HepG2 (cell line): ENCODE results near the gene NT5C1B. TPM values are rescaled to one million over a fixed set of nuclear protein-coding genes. Genes with fewer than 3 reads are reported as not detected.
A peak's percentile ranks its signal among the peaks of the same experiment; 100 is the strongest.

ENCODE experiments used
- CEBPZ ChIP-seq: IDR thresholded peaks from 2 replicates; pipeline ENCODE4 v1.6.1; 2012; ENCODE audit warnings: low read length, improper control_type of control experiment
- CREB3 ChIP-seq: sonication (generic); formaldehyde crosslinking; IDR thresholded peaks from 2 replicates; pipeline ENCODE4 v1.5.0; 2020; ENCODE audit warnings: missing genetic modification reagents
- MIER2 ChIP-seq: IDR thresholded peaks from 2 replicates; pipeline ENCODE4 v1.6.1; 2016; ENCODE audit warnings: missing biosample characterization, missing genetic modification reagents
- RBFOX2 ChIP-seq: fragments of 200-400 bp; formaldehyde crosslinking; IDR thresholded peaks from 2 replicates; pipeline ENCODE4 v1.6.1; 2017; ENCODE audit warnings: low read depth, mild to moderate bottlenecking, low read length
- TGIF2 ChIP-seq: IDR thresholded peaks from 2 replicates; pipeline ENCODE4 v1.6.1; 2016; ENCODE audit warnings: control low read depth, missing compliant biosample characterization
- ZNF17 ChIP-seq: sonication (generic); formaldehyde crosslinking; IDR thresholded peaks from 2 replicates; pipeline ENCODE4 v1.5.0; 2020; ENCODE audit warnings: mild to moderate bottlenecking, missing genetic modification reagents
- ZNF3 ChIP-seq: IDR thresholded peaks from 2 replicates; pipeline ENCODE4 v1.7.0; 2017; ENCODE audit warnings: inconsistent platforms
- ZNF34 ChIP-seq: sonication (generic); formaldehyde crosslinking; IDR thresholded peaks from 2 replicates; pipeline ENCODE4 v1.4.0; 2020; ENCODE audit warnings: mild to moderate bottlenecking, missing genetic modification reagents, borderline replicate concordance
- ZNF577 ChIP-seq: sonication (generic); formaldehyde crosslinking; IDR thresholded peaks from 2 replicates; pipeline ENCODE4 v1.4.0; 2020; ENCODE audit warnings: mild to moderate bottlenecking, low read depth, missing genetic modification reagents, borderline replicate concordance
- ZNF766 ChIP-seq: sonication (generic); formaldehyde crosslinking; IDR thresholded peaks from 2 replicates; pipeline ENCODE4 v1.5.0; 2020; ENCODE audit warnings: missing genetic modification reagents, borderline replicate concordance
- polyA plus RNA-seq, 8 experiments: library from polyadenylated mRNA; depleted of rRNA in 3 of 8; stranded (reverse) in 7 of 8; unstranded in 1 of 8; fragments of >200 nt; fragmentation: Illumina TruSeq in 4 of 8; extraction: Trizol in 4 of 8; gene quantifications; 2 replicates each; pipeline versions ENCODE4 v1.2.1 to v1.2.3, GENCODE V29; 2011 to 2016; ENCODE audit warnings: low read depth in 4 of 8, missing spikeins in 1 of 8, mixed read lengths in 1 of 8; ENCODE audit not compliant: insufficient read depth in 1 of 8
- total RNA-seq, 5 experiments: library from RNA; depleted of rRNA; stranded (reverse); fragments of >200 nt; fragmentation: Illumina TruSeq; extraction: Trizol; gene quantifications; 2 replicates each; pipeline ENCODE4 v1.2.3, GENCODE V29; 2016; ENCODE audit warnings: low read depth in 1 of 5
- TF ChIP-seq, protein P1 (sequence below): sonication (generic); formaldehyde crosslinking; IDR thresholded peaks from 2 replicates; pipeline ENCODE4 v1.8.0; 2022; ENCODE audit warnings: missing genetic modification reagents, mild to moderate bottlenecking, moderate library complexity, borderline replicate concordance
- TF ChIP-seq, protein P2 (sequence below), 2 experiments: fragments of 450-650 bp in 1 of 2; sonication (generic) in 1 of 2; formaldehyde crosslinking in 1 of 2; IDR thresholded peaks; 2 replicates each; pipeline versions ENCODE4 v1.6.1 to v1.8.0; 2016 to 2022; ENCODE audit warnings: antibody characterized with exemption in 1 of 2, mild to moderate bottlenecking in 1 of 2, missing genetic modification reagents in 1 of 2

NT5C1B gene
- total and polyA plus RNA-seq, 2 of the 13 experiments (the other 11 are each of a cell fraction or from before 2014, with no cell fraction given): not detected

GRCh38 chr2:18560031-18560796 lies 29.2 kb downstream of the NT5C1B start, which contains the start of gene RDH14 (continued):
- no peak for TF ChIP-seq CEBPZ
- no peak for TF ChIP-seq MIER2 (CRISPR knock-in tag)
- peak; percentile 86; the same call in 1 of the 2 replicates for TF ChIP-seq ZNF766 (CRISPR knock-in tag)
- peak; percentile 87; the same call in 1 of the 2 replicates for TF ChIP-seq ZNF34
- peak; percentile 48 for TF ChIP-seq TGIF2 (CRISPR knock-in tag)
- TF ChIP-seq RBFOX2: peak; percentile 99
- TF ChIP-seq, protein P1, sequence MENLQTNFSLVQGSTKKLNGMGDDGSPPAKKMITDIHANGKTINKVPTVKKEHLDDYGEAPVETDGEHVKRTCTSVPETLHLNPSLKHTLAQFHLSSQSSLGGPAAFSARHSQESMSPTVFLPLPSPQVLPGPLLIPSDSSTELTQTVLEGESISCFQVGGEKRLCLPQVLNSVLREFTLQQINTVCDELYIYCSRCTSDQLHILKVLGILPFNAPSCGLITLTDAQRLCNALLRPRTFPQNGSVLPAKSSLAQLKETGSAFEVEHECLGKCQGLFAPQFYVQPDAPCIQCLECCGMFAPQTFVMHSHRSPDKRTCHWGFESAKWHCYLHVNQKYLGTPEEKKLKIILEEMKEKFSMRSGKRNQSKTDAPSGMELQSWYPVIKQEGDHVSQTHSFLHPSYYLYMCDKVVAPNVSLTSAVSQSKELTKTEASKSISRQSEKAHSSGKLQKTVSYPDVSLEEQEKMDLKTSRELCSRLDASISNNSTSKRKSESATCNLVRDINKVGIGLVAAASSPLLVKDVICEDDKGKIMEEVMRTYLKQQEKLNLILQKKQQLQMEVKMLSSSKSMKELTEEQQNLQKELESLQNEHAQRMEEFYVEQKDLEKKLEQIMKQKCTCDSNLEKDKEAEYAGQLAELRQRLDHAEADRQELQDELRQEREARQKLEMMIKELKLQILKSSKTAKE (CRISPR knock-in tag): peak; percentile 62; the same call in 1 of the 2 replicates
- TF ChIP-seq ZNF17 (CRISPR knock-in tag): no peak
- TF ChIP-seq CREB3 (CRISPR knock-in tag): no peak; the same call in 1 of the 2 replicates
- no peak for TF ChIP-seq ZNF3 (CRISPR knock-in tag)
- TF ChIP-seq, protein P2, sequence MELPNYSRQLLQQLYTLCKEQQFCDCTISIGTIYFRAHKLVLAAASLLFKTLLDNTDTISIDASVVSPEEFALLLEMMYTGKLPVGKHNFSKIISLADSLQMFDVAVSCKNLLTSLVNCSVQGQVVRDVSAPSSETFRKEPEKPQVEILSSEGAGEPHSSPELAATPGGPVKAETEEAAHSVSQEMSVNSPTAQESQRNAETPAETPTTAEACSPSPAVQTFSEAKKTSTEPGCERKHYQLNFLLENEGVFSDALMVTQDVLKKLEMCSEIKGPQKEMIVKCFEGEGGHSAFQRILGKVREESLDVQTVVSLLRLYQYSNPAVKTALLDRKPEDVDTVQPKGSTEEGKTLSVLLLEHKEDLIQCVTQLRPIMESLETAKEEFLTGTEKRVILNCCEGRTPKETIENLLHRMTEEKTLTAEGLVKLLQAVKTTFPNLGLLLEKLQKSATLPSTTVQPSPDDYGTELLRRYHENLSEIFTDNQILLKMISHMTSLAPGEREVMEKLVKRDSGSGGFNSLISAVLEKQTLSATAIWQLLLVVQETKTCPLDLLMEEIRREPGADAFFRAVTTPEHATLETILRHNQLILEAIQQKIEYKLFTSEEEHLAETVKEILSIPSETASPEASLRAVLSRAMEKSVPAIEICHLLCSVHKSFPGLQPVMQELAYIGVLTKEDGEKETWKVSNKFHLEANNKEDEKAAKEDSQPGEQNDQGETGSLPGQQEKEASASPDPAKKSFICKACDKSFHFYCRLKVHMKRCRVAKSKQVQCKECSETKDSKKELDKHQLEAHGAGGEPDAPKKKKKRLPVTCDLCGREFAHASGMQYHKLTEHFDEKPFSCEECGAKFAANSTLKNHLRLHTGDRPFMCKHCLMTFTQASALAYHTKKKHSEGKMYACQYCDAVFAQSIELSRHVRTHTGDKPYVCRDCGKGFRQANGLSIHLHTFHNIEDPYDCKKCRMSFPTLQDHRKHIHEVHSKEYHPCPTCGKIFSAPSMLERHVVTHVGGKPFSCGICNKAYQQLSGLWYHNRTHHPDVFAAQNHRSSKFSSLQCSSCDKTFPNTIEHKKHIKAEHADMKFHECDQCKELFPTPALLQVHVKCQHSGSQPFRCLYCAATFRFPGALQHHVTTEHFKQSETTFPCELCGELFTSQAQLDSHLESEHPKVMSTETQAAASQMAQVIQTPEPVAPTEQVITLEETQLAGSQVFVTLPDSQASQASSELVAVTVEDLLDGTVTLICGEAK (IDR thresholded peaks at IDR 0.05): no peak
- TF ChIP-seq, protein P2 (CRISPR knock-in tag; IDR thresholded peaks at IDR 0.05): peak; percentile 87
- TF ChIP-seq ZNF577 (CRISPR knock-in tag): peak; percentile 54; the same call in 1 of the 2 replicates
